HG03457 (cell line): Measurements from ENCODE around the gene DIP2C.

Source experiments
- ATAC-seq: cut with Tn5 transposase; IDR thresholded peaks from one replicate; pipeline ENCODE4 v1.9.1; 2021; ENCODE audit warnings: moderate number of reproducible peaks; ENCODE audit not compliant: unreplicated experiment

DIP2C gene

DNA sequence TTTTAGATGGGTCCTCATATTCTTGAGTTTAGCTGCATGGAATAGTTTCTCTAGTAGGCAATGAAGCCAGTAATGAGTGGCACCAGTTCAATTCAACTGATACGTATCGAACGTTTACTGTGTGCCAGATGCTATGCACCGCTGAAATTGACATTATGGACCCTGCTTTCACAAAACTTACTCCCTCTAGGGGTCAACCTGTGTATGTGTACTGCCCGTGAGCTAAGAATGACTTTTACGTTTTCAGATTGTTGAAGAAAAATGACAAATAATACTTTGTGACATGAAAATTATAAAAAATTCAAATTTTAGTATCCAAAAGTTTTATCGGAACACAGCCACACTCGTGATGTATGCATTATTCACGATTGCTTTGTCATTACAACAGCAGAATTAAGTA lies 458.7 kb downstream of the DIP2C start:
- no peak for ATAC-seq

DNA sequence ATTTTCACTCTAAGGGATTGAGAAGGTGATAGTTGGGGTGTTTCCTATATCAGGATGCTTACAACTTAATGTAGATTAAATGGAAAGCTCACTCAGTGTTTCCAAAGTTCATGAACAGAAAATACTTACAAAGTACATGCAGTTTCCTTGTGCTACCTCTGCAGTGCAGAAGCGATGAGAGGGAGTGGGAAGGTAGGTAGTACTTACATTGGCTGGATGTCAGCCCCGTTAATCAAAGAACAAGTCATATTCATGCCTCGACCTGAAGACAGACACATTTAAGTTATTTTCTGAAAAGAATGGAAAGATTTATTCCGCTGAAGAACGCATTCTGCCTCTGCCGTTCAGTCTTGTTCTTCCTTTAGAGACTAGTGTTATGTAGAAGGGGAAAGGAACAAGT lies 461.1 kb downstream of the DIP2C start:
- ATAC-seq = no peak

DNA sequence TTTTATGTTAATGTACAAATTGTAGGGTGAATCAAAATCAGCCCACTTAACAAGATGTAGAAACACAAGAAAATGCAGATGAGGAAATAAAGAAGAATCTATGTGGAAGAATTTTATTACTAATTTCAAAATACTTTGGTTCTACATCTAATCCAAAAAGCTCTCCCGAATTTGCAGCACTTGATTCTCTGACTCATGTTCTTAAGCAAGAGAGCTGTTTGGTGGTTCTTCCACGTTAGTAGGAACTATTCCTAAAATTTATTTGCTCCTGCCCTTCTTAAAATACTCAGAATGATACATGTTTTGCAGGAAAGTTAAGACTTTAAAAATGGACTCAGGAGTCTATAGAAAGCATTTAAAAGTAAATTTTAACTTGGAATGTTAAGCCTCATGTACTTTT lies 462.5 kb downstream of the DIP2C start:
- ATAC-seq = no peak

DNA sequence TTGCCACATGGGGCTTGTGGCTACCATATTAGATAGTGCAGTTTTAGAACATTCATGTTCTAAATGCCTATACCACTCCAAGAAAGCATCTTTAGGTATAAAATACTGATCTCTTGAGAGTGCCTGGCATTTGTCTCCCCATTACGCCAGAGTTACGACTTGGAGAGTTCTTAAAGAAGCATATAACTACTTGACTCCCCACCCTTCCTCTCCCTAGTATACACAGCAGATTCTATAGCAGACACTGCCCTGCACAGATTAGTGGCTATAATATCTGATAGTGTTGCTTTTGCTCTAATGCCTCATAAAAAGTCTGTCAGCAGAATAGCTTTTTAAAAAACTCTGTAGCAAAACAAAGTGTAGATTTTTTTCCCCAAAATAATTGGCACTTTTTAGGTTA lies 463.4 kb downstream of the DIP2C start:
- ATAC-seq = no peak

DNA sequence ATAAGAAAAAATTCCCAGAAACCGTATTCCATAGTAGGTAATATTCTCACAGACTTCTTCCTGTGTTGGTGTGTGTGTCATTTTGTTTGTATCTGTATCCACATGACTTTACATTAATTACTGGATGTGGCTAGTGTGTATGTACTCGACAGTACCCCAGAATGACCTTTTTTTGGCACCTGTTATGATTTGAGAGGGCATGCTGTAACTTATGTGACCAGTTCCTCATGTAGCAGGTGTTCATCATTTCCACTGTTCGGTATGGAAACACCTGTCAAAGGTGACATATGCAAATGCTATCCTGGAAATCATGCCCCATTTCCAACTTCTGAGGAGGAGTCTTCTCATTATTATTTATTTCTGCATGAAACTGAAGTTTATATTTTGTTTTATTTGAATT lies 464.9 kb downstream of the DIP2C start:
- ATAC-seq = no peak
